Measurements from ENCODE around the gene FCN2. TPM values are rescaled to one million over a fixed set of nuclear protein-coding genes. Genes with fewer than 3 reads are reported as not detected.

The FCN2 gene
- total and polyA plus RNA-seq, 9 donors = 0.16 to 0.24 (median 0.18) TPM; not detected in 5

GRCh38 chr9:134908524-134909309, 28.1 kb downstream of the FCN2 start:
- DNase-seq = no peak
- no peak overlapping the region for H3K27ac ChIP-seq (ENCODE audit: low read length)
- 74% methylated on average over 2 of the region's 13 CpGs for WGBS (ENCODE audit: insufficient coverage)
- H3K36me3 ChIP-seq (ENCODE audit: control insufficient read depth, insufficient read depth, low read length) = no peaks in the 10 kb centered on the region
- no peaks in the 10 kb centered on the region for H3K9me3 ChIP-seq (replicated peaks; ENCODE audit: control insufficient read depth, low read depth, low read length)
- no peaks in the 10 kb centered on the region for H3K4me1 ChIP-seq (ENCODE audit: control insufficient read depth, insufficient read depth, low read length)
- H3K27me3 ChIP-seq (ENCODE audit: control insufficient read depth, insufficient read depth, low read length) = no peaks in the 10 kb centered on the region
- no peak overlapping the region for H3K4me3 ChIP-seq (ENCODE audit: low read length)

- H3K27ac ChIP-seq (ENCODE audit: low read length) = no peak overlapping the region
- H3K4me1 ChIP-seq (ENCODE audit: control insufficient read depth, insufficient read depth, low read length) = no peaks in the 10 kb centered on the region
- H3K36me3 ChIP-seq (ENCODE audit: control insufficient read depth, insufficient read depth, low read length) = no peaks in the 10 kb centered on the region
- no peak overlapping the region for H3K4me3 ChIP-seq (ENCODE audit: low read length)
- WGBS (ENCODE audit: insufficient coverage) = 82% methylated on average over 18 of the region's 24 CpGs
- DNase-seq = no peak
- H3K9me3 ChIP-seq (replicated peaks; ENCODE audit: control insufficient read depth, low read depth, low read length) = no peaks in the 10 kb centered on the region
- H3K27me3 ChIP-seq (ENCODE audit: control insufficient read depth, insufficient read depth, low read length) = no peaks in the 10 kb centered on the region
These were observed 29.2 kb downstream of the FCN2 start for GRCh38 chr9:134909511-134910481.

- 84% methylated on average over 18 of the region's 20 CpGs for WGBS (ENCODE audit: insufficient coverage)
- Histone ChIP-seq H3K36me3 (ENCODE audit: control insufficient read depth, insufficient read depth, low read length) (no peaks in the 10 kb centered on the region), H3K4me1 (ENCODE audit: control insufficient read depth, insufficient read depth, low read length) (no peaks in the 10 kb centered on the region), H3K27me3 (ENCODE audit: control insufficient read depth, insufficient read depth, low read length) (peaks cover 4% of the 10 kb centered on the region), H3K27ac (ENCODE audit: low read length) (no peak overlapping the region), H3K4me3 (ENCODE audit: low read length) (no peak overlapping the region), H3K9me3 (replicated peaks; ENCODE audit: control insufficient read depth, low read depth, low read length) (no peaks in the 10 kb centered on the region)
- no peak for DNase-seq
These were observed 31.7 kb downstream of the FCN2 start for GRCh38 chr9:134912126-134912840.

GRCh38 chr9:134913041-134913712, 32.6 kb downstream of the FCN2 start:
- Histone ChIP-seq H3K9me3 (replicated peaks; ENCODE audit: control insufficient read depth, low read depth, low read length) (no peaks in the 10 kb centered on the region), H3K27ac (ENCODE audit: low read length) (no peak overlapping the region), H3K27me3 (ENCODE audit: control insufficient read depth, insufficient read depth, low read length) (peaks cover 4% of the 10 kb centered on the region), H3K4me3 (ENCODE audit: low read length) (no peak overlapping the region), H3K36me3 (ENCODE audit: control insufficient read depth, insufficient read depth, low read length) (no peaks in the 10 kb centered on the region), H3K4me1 (ENCODE audit: control insufficient read depth, insufficient read depth, low read length) (no peaks in the 10 kb centered on the region)
- no peak for DNase-seq
- WGBS (ENCODE audit: insufficient coverage) = 77% methylated on average over 13 of the region's 22 CpGs

- Histone ChIP-seq H3K27me3 (ENCODE audit: control insufficient read depth, insufficient read depth, low read length) (peaks cover 4% of the 10 kb centered on the region), H3K4me1 (ENCODE audit: control insufficient read depth, insufficient read depth, low read length) (no peaks in the 10 kb centered on the region), H3K36me3 (ENCODE audit: control insufficient read depth, insufficient read depth, low read length) (no peaks in the 10 kb centered on the region), H3K27ac (ENCODE audit: low read length) (no peak overlapping the region), H3K9me3 (replicated peaks; ENCODE audit: control insufficient read depth, low read depth, low read length) (no peaks in the 10 kb centered on the region), H3K4me3 (ENCODE audit: low read length) (no peak overlapping the region)
- 81% methylated on average over 16 of the region's 23 CpGs for WGBS (ENCODE audit: insufficient coverage)
- no peak for DNase-seq
These were observed 33.3 kb downstream of the FCN2 start for GRCh38 chr9:134913713-134914500.

- H3K4me3 ChIP-seq (ENCODE audit: low read length) = no peak overlapping the region
- no peaks in the 10 kb centered on the region for H3K36me3 ChIP-seq (ENCODE audit: control insufficient read depth, insufficient read depth, low read length)
- H3K9me3 ChIP-seq (replicated peaks; ENCODE audit: control insufficient read depth, low read depth, low read length) = peaks cover 3% of the 10 kb centered on the region
- WGBS (ENCODE audit: insufficient coverage) = 78% methylated on average over 5 of the region's 7 CpGs
- peaks cover 4% of the 10 kb centered on the region for H3K27me3 ChIP-seq (ENCODE audit: control insufficient read depth, insufficient read depth, low read length)
- DNase-seq = no peak
- no peak overlapping the region for H3K27ac ChIP-seq (ENCODE audit: low read length)
- no peaks in the 10 kb centered on the region for H3K4me1 ChIP-seq (ENCODE audit: control insufficient read depth, insufficient read depth, low read length)
These were observed 33.9 kb downstream of the FCN2 start for GRCh38 chr9:134914501-134914834.

GRCh38 chr9:134915046-134915985, 34.7 kb downstream of the FCN2 start:
- DNase-seq = no peak
- Histone ChIP-seq H3K4me1 (ENCODE audit: control insufficient read depth, insufficient read depth, low read length) (no peaks in the 10 kb centered on the region), H3K27ac (ENCODE audit: low read length) (no peak overlapping the region), H3K27me3 (ENCODE audit: control insufficient read depth, insufficient read depth, low read length) (peaks cover 4% of the 10 kb centered on the region), H3K36me3 (ENCODE audit: control insufficient read depth, insufficient read depth, low read length) (no peaks in the 10 kb centered on the region), H3K4me3 (ENCODE audit: low read length) (no peak overlapping the region), H3K9me3 (replicated peaks; ENCODE audit: control insufficient read depth, low read depth, low read length) (peaks cover 5% of the 10 kb centered on the region)
- 94% methylated on average over 25 of the region's 26 CpGs for WGBS (ENCODE audit: insufficient coverage)

GRCh38 chr9:134916161-134916665, 35.6 kb downstream of the FCN2 start:
- 82% methylated on average over 3 of the region's 8 CpGs for WGBS (ENCODE audit: insufficient coverage)
- Histone ChIP-seq H3K4me3 (ENCODE audit: low read length) (no peak overlapping the region), H3K27me3 (ENCODE audit: control insufficient read depth, insufficient read depth, low read length) (peaks cover 4% of the 10 kb centered on the region), H3K4me1 (ENCODE audit: control insufficient read depth, insufficient read depth, low read length) (no peaks in the 10 kb centered on the region), H3K36me3 (ENCODE audit: control insufficient read depth, insufficient read depth, low read length) (no peaks in the 10 kb centered on the region), H3K9me3 (replicated peaks; ENCODE audit: control insufficient read depth, low read depth, low read length) (peaks cover 5% of the 10 kb centered on the region), H3K27ac (ENCODE audit: low read length) (no peak overlapping the region)
- DNase-seq = no peak
